Body of pancreas (tissue), 4 donors: ENCODE data around the gene RIIAD1.

Experiments used
- POLR2A ChIP-seq, 3 donors: fragments of 450-650 bp; IDR thresholded peaks; one replicate each; pipeline ENCODE4 v1.6.1; 2016; ENCODE audit warnings: antibody characterized with exemption in 3 of 3, mild to moderate bottlenecking in 2 of 3
- TF ChIP-seq, protein P1 (sequence below), 7 experiments: fragments of 450-650 bp in 4 of 7; fragments of 200-600 bp in 3 of 7; sonication (generic) in 3 of 7; IDR thresholded peaks; one replicate each; pipeline ENCODE4 v1.5.1; 2016 to 2019; ENCODE audit warnings: antibody characterized with exemption in 7 of 7

DNA sequence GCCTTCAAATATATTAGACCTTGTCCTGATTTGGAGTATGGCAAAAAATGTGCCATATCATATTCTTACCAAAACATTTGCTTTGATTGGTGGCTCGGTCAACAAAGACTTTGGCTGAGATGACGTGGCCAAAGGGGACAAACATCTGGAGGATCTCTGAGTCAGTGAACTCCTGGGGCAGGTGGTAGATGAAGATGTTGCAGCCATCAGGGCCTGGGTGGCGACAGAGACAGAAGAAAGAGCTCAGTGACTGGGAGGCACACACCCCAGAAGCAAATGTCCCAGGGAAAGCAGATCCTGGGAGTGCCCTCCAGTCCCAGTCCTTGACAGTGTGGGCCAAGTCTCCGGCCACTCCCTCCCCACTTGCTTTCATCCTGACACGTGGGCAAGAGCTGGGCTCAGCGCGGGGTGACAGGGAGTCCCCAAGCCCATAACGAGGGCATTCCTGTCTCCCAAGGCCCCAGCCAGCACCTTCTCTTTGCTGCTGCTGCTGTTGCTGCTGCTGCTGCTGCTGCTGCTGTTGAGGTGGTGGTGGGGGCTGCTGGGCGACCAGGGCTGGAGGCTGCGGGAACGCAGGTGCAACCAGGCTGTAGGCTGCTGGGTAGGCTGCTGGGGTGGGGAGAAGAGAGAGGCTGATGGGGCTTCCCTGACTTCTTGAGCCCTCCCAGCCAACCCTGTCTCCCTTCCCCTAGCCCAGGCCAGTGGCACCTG is 15.4 kb upstream of the RIIAD1 start:
- TF ChIP-seq POLR2A (IDR thresholded peaks at IDR 0.05): no peak
- TF ChIP-seq, protein P1, sequence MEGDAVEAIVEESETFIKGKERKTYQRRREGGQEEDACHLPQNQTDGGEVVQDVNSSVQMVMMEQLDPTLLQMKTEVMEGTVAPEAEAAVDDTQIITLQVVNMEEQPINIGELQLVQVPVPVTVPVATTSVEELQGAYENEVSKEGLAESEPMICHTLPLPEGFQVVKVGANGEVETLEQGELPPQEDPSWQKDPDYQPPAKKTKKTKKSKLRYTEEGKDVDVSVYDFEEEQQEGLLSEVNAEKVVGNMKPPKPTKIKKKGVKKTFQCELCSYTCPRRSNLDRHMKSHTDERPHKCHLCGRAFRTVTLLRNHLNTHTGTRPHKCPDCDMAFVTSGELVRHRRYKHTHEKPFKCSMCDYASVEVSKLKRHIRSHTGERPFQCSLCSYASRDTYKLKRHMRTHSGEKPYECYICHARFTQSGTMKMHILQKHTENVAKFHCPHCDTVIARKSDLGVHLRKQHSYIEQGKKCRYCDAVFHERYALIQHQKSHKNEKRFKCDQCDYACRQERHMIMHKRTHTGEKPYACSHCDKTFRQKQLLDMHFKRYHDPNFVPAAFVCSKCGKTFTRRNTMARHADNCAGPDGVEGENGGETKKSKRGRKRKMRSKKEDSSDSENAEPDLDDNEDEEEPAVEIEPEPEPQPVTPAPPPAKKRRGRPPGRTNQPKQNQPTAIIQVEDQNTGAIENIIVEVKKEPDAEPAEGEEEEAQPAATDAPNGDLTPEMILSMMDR (IDR thresholded peaks at IDR 0.05): no peak
